Measurements from ENCODE around the gene ZNF296.

- TF ChIP-seq EZH2 (IDR thresholded peaks at IDR 0.05; ENCODE audit: borderline replicate concordance, insufficient read depth, low read length, poor library complexity, severe bottlenecking) (no peak), CTCF (IDR thresholded peaks at IDR 0.05; ENCODE audit: poor library complexity, severe bottlenecking) (no peak), SMC3 (conservative IDR thresholded peaks at IDR 0.05; ENCODE audit: poor library complexity) (no peak), EP300 (conservative IDR thresholded peaks at IDR 0.05; ENCODE audit: poor library complexity, severe bottlenecking) (no peak), POLR2AphosphoS5 (IDR thresholded peaks at IDR 0.05) (no peak), RAD21 (conservative IDR thresholded peaks at IDR 0.05) (no peak), REST (IDR thresholded peaks at IDR 0.05; ENCODE audit: borderline replicate concordance) (no peak)
Measured at GRCh38 chr19:45035755-45036154, 40.5 kb downstream of the ZNF296 start.

Measured in neural cell (in vitro differentiated cells).